ENCODE data around the gene ATP1A4. TPM values are rescaled to one million over a fixed set of nuclear protein-coding genes. Genes with fewer than 3 reads are reported as not detected.

Gene ATP1A4
- total RNA-seq, 6 experiments from 2014 or later = not detected

GRCh38 chr1:160204526-160205241 is 53.3 kb downstream of the ATP1A4 start:
- Histone ChIP-seq H3K9me3 (no peaks in the 10 kb centered on the region), H3K4me3 (peak overlapping the region; percentile 74 to 97 (median 83)), H3K27ac (peak overlapping the region in 2 of 3 donors; percentile 65 to 93), H3K36me3 (no peaks in the 10 kb centered on the region), H3K27me3 (no peaks in the 10 kb centered on the region), H3K4me1 (peaks cover 0 to 11% (median 0%) of the 10 kb centered on the region in 4 donors)
- DNase-seq = peak in 1 of 3 donors; percentile 31
- intact Hi-C loops (cut with DNase I) = loop anchor here in 1 of 2 donors (10.0 kb wide), 1 partner anchor 70 kb away; no protein-coding TSS in a partner anchor
- WGBS (ENCODE audit: insufficient coverage, low coverage, low lambda C conversion rate, missing lambda C conversion rate) = 0% methylated on average over 1 of the region's 7 CpGs
- peak in 2 of 4 donors; percentile 9 to 10 for ATAC-seq
- no peak for TF ChIP-seq POLR2A (IDR thresholded peaks at IDR 0.05)
- no peak for TF ChIP-seq CTCF (IDR thresholded peaks at IDR 0.05)

- Histone ChIP-seq H3K36me3 (no peaks in the 10 kb centered on the region), H3K27me3 (no peaks in the 10 kb centered on the region), H3K4me3 (peak within 1 kb of the TSS; percentile 74 to 97 (median 83)), H3K9me3 (no peaks in the 10 kb centered on the region), H3K27ac (peak within 1 kb of the TSS; percentile 35 to 93 (median 65)), H3K4me1 (peaks cover 0 to 11% (median 0%) of the 10 kb centered on the region in 4 donors)
- 1% methylated on average over 39 of the region's 76 CpGs for WGBS (ENCODE audit: insufficient coverage, low coverage, low lambda C conversion rate, missing lambda C conversion rate)
- DNase-seq = peak; percentile 79 to 84 (median 81)
- no peak for TF ChIP-seq CTCF (IDR thresholded peaks at IDR 0.05)
- peak; percentile 72 for TF ChIP-seq POLR2A (IDR thresholded peaks at IDR 0.05)
- intact Hi-C loops (cut with DNase I) = loop anchor here in 1 of 2 donors (10.0 kb wide), 1 partner anchor 69 kb away; no protein-coding TSS in a partner anchor
- ATAC-seq = peak; percentile 84 to 92 (median 88)
Measured at GRCh38 chr1:160205242-160206035, 54.0 kb downstream of the ATP1A4 start, which contains the start of gene PEA15. Gene PEA15, plus strand, starts transcription at chr1:160205384. Its CDS starts 6,161 bp downstream, at chr1:160211545.

- DNase-seq (peak in 2 of 3 donors; percentile 44 to 56), ATAC-seq (peak; percentile 35 to 68 (median 42))
- Histone ChIP-seq H3K9me3 (no peaks in the 10 kb centered on the region), H3K4me3 (peak overlapping the region; percentile 74 to 97 (median 83)), H3K36me3 (no peaks in the 10 kb centered on the region), H3K27me3 (no peaks in the 10 kb centered on the region), H3K4me1 (peaks cover 0 to 11% (median 0%) of the 10 kb centered on the region in 4 donors), H3K27ac (peak overlapping the region; percentile 35 to 93 (median 65))
- no peak for TF ChIP-seq POLR2A (IDR thresholded peaks at IDR 0.05)
- no peak for TF ChIP-seq CTCF (IDR thresholded peaks at IDR 0.05)
- WGBS (ENCODE audit: insufficient coverage, low coverage, low lambda C conversion rate, missing lambda C conversion rate) = 2% methylated on average over 8 of the region's 9 CpGs
- intact Hi-C loops (cut with DNase I) = loop anchor here in 1 of 2 donors (10.0 kb wide), 1 partner anchor 69 kb away; no protein-coding TSS in a partner anchor
Measured at GRCh38 chr1:160206036-160206389, 54.6 kb downstream of the ATP1A4 start.

GRCh38 chr1:160206421-160207117 is 55.2 kb downstream of the ATP1A4 start:
- 60% methylated on average over 6 of the region's 9 CpGs for WGBS (ENCODE audit: insufficient coverage, low coverage, low lambda C conversion rate, missing lambda C conversion rate)

More at GRCh38 chr1:160206421-160207117, 55.2 kb downstream of the ATP1A4 start:
- Histone ChIP-seq H3K4me3 (peak overlapping the region; percentile 74 to 97 (median 83)), H3K4me1 (peaks cover 0 to 11% (median 0%) of the 10 kb centered on the region in 4 donors), H3K36me3 (peaks cover 0 to 1% (median 0%) of the 10 kb centered on the region in 4 donors), H3K9me3 (no peaks in the 10 kb centered on the region), H3K27me3 (no peaks in the 10 kb centered on the region), H3K27ac (peak overlapping the region in 2 of 3 donors; percentile 65 to 93)
- no peak for ATAC-seq
- TF ChIP-seq CTCF (IDR thresholded peaks at IDR 0.05) (no peak), POLR2A (IDR thresholded peaks at IDR 0.05) (no peak)
- no peak for DNase-seq
- intact Hi-C loops (cut with DNase I) = loop anchor here in 1 of 2 donors (10.0 kb wide), 1 partner anchor 68 kb away; no protein-coding TSS in a partner anchor

Data from right lobe of liver (tissue), 6 donors.